GM21576 (cell line): ENCODE results near the gene DNAH12.
"Not testable (repeated sequence)": the region's sequence is repeated elsewhere in the genome, so short reads cannot be mapped to it uniquely, and the experiment has no call there.

Source experiments
- ATAC-seq: cut with Tn5 transposase; IDR thresholded peaks from one replicate; pipeline ENCODE4 v1.9.1; 2021; ENCODE audit warnings: mild to moderate bottlenecking, moderate library complexity; ENCODE audit not compliant: unreplicated experiment

The DNAH12 gene

GRCh38 chr3:57331078-57331610 lies 213.0 kb downstream of the DNAH12 start:
- no peak for ATAC-seq

- ATAC-seq: not testable (repeated sequence)
Observed at GRCh38 chr3:57326498-57326897, 217.6 kb downstream of the DNAH12 start.

DNA sequence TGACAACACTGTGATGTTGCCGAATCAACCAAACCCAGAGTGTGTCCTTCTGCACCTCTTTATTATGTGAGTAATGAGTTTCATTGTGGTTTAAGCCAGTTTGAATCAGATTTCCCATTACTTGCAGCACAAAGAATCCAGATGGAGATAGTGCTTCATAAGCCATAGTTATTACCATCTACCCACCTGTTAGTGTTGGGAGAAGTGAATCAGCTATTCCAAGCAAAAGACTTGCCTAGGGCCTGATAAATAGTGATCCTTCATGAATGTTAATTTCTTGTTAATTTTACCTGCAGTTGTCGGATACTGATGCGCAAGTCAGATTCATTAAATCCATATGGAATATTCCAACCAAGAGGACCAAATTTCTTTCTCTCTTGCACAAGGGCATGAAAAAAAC lies 229.9 kb downstream of the DNAH12 start:
- ATAC-seq: no peak

GRCh38 chr3:57309769-57310360 lies 234.3 kb downstream of the DNAH12 start:
- ATAC-seq: no peak

DNA sequence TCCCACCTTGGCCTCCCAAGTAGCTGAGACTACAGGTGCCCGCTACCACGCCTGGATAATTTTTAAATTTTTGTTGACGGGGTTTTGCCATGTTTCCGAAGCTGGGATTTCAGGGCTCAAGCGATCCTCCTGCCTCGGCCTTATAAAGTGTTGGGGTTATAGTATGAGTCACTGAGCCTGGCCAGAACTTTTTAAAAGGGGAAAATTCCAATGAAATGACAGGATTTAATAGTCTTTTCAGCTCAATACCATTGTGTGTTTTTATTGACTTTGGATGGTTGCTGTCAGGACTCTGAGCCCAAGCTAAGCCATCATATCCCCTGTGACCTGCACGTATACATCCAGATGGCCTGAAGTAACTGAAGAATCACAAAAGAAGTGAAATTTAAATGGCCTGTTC lies 240.6 kb downstream of the DNAH12 start:
- not testable (repeated sequence) for ATAC-seq

GRCh38 chr3:57298041-57298440 lies 246.1 kb downstream of the DNAH12 start:
- no peak for ATAC-seq

DNA sequence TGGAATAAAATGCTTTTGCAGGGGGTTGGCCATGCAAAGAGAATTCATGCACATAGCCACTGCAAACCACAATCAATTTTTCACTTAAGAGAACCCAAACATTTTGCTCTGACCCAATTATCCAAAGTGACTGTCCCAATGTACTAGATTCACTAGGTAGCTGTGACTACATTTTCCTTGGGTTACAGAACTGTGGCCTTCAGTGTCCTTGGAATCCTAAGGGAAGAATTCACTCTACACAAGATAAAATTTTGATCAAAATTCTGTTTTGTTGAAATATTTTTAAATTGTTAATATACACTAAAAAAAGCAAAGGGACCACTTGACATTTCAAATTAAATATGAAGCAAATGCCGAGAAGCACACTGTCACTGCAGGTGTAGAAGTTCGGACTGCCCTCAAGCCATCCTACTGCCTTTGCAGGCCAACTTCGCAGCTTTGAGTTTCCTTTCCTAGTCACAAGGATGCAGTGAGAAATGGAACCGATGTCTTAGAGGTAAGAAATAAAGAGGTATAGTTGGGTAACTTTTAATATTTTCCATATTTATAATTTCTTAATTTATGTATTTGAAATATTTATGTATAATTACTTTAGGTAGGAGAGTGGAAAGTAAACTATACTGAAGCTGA lies 251.1 kb downstream of the DNAH12 start:
- ATAC-seq: no peak

GRCh38 chr3:57292159-57292896 lies 251.8 kb downstream of the DNAH12 start, which contains the start of gene ASB14:
TSS of gene ASB14 (minus strand) at chr3:57292685. CDS start at chr3:57292033, 652 bp downstream.
- no peak for ATAC-seq

- no peak for ATAC-seq
Observed at GRCh38 chr3:57288403-57288802, 255.7 kb downstream of the DNAH12 start.

DNA sequence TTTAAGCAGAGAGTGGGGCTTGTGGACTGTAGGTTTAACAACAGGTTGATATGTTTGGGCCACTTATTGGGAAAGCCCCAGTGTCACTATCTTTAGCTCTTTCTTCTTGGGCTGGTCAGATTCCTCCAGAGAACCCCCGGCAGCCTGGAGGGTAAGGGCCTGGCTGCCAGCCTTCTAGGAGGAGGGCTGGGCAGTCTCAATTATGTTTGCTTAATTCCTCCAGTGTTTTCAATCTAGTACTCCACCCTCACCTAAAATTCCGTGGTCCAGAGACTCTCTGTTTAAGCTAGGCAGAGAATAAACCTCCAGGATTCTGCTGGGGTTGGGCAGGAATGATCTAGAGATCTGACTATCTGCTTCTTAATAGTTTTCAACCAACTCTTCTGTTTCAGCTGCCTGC lies 256.9 kb downstream of the DNAH12 start:
- ATAC-seq: no peak

DNA sequence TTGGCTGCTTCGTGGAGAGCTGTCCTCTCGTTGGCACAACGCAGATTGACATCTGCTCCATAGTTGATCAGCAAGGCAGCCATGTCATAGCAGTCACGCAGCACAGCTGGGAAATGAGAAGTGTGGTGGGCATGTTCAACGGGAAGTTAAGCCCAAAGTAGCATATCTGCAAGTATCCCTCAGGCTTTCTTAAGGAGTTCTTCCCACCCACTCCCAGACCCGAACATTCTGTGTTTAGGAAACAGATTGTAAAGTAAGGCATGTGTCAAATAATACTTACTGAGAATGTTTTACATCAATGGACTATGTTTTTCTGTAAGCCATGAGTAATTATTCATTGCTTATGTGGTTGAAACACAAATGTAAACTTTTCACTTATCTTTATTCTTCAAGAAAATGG lies 260.8 kb downstream of the DNAH12 start:
- no peak for ATAC-seq

GRCh38 chr3:57281715-57282114 lies 262.4 kb downstream of the DNAH12 start:
- no peak for ATAC-seq

DNA sequence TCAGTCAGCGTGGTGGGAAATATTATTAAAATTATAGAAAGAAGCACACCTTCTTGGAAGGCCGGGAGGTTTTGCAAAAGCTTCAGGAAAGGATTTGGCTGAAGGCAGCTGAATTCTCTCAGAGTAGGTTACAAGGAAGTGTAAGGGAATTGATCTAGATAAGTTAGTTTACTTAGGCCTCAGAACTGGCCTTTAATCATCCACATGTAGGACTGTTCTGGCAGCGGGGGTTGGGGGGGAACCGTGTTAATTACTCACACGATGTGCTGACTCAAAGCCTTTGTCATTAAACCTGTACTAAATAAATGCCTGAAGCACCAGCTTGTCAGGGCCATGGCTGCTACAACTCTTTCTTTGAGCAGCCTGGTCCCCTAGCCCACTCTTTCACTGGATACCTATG lies 264.5 kb downstream of the DNAH12 start:
- ATAC-seq: no peak

DNA sequence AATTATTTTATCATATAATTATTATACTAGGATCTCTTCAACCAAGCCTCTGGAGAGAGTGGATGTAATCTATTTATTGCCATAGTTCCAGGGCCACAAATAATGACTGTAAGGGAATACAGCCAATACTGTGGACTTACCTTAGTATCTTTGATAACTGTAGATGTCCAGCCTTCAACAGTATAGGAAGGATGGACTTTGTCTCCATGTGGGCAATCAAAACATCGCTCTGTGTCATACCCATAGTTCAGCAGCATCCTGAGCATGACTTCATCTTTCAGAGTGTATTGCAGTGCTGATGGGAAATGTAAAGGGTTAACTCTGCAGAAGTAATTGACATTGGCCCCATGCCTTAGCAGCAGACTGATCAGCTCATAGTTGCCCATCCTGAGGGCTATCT lies 265.9 kb downstream of the DNAH12 start:
- ATAC-seq: no peak

DNA sequence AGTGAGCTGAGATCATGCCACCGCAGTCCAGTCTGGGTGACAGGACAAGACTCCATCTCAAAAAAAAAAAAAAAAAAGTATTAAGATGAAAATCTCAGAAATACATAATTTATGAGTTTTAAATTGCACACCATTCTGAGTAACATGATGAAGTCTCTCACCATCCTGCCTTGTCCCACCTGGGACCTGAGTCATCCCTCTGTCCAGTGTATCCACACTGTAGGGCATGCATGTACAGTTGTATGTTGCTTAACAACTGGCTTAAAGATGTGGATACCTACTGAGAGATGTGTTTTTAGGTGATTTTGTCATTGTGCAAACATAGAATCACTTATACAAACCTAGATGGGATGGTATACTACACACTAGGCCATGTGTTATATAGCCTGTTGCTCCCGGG lies 268.8 kb downstream of the DNAH12 start:
- ATAC-seq: no peak

DNA sequence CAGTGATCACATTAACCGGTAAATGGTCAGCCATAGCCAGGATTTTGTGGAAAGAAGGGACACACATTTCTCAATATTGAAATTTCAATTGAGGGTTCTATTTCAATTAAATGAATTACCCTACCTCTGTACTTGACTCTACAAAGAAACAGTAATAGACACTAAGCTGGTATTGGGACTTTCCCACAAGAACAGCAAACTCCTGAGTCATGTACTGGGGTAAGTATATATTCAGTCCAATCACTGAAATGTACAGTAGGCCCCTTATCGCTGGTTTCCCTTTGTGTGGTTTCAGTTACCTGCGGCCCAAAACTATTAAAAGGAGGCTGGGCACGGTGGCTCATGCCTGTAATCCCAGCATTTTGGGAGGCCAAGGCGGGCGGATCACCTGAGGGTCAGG lies 269.3 kb downstream of the DNAH12 start:
- no peak for ATAC-seq

- ATAC-seq: no peak
Observed at GRCh38 chr3:57268416-57268815, 275.7 kb downstream of the DNAH12 start.

GRCh38 chr3:57261929-57262328 lies 282.2 kb downstream of the DNAH12 start:
- ATAC-seq: no peak

DNA sequence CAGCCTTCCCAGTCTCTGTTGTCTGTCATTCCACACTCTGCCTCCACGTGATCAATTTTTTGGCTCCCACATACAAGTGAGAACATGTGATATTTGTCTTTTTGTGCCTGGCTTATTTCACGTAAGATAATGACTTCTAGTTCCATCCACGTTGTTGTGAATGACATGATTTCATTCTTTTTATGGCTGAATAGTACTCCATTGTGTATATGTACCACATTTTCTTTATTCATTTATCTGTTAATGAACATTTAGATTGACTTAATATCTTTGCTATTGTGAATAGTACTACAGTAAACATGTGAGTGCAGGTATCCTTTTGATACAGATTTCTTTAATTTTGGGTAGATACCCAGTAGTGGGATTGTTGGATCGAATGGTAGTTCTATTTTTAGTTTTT lies 283.0 kb downstream of the DNAH12 start:
- ATAC-seq: no peak

DNA sequence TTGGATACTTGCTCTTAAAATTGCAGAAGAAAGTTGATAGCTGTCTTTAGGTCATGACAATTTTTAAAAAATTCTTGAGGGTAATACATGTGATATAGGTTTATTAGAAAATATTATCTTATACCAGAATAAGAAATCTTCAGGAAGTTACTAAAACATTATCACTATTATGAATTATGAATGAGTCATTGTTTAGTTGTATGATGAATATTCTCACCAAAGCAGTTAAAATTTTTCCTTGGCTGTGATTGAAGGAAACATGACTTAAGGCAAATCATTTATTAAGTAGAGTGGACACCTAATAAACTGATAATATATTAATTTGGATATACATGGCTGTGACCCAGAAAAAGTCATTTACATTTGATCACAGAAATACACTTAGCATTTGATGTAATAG lies 286.5 kb downstream of the DNAH12 start:
- ATAC-seq: no peak

DNA sequence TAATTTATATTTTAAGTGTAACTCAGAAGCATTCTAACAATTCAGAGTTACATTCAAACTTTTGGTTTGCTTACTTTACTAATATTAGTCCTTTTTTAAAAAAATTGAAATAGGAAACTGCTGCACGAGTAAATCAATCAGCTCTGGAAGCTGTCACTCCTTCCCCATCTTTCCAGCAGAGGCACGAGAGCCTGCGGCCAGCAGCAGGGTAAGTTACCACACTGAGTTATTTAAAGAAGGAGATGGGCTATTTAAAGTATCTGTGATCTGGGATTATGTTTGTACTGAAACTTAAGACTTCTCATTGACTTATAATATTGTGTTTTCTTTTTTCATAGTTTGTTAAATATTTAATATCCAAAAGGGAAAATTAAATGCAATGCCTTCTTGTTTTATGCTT lies 287.3 kb downstream of the DNAH12 start:
- ATAC-seq: no peak

DNA sequence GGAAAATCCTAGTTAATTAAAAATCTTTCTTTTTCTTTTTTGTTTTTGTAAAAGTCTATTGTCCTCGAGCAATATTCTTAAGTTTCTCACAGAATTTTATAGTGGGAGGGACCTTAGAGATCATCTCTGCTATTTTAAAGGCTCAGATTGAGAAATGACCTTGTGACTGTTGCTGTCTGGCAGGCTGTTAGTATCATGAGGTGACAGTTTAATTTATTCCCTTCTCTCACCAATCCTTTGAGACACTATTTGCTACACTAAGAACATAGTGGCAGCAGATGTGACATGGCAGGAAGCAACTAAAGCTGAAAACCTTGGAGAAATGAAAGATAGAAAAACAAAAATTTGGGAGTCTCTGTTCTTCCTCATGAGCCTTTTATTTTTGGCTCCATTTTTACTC lies 291.7 kb downstream of the DNAH12 start:
- ATAC-seq: no peak
